IMR-90 (cell line): ENCODE data around the gene P4HA2. TPM values are rescaled to one million over a fixed set of nuclear protein-coding genes. Genes with fewer than 3 reads are reported as not detected.

Source experiments
- ATAC-seq: fragments of 200-7000 bp; cut with Tn5 transposase; 2 replicates; pipeline ENCODE4 v1.9.1; 2020; ENCODE audit warnings: low read depth, mild to moderate bottlenecking, moderate library complexity
- BruUV-seq: library from RNA; stranded (reverse); fragments of 400-500 nt; replicated peaks from 2 replicates; lab custom pipeline; 2021; lab: Mats Ljungman, UMichigan
- CTCF ChIA-PET: fragments of 300-600 bp; formaldehyde crosslinking; extraction: SDS; loops from one replicate; lab custom pipeline; 2021; ENCODE audit warnings: antibody characterized with exemption; lab: Yijun Ruan, JAX
- POLR2A ChIA-PET: fragments of 300-600 bp; sonication (Branson Sonifier 250); formaldehyde crosslinking; loops from one replicate; lab custom pipeline; 2022; ENCODE audit warnings: antibody characterized with exemption; ENCODE audit not compliant: unreplicated experiment; lab: Charles Lee
- DNase-seq: peaks from one replicate; pipeline ENCODE4 v3.0.0; 2013
- H2AFZ ChIP-seq: replicated peaks from 2 replicates; pipeline ENCODE3; 2013; ENCODE audit warnings: low read length, mild to moderate bottlenecking; ENCODE audit not compliant: poor library complexity
- H2AK5ac ChIP-seq: 2 replicates; pipeline ENCODE4 v1.6.1; 2013; ENCODE audit warnings: low read depth, low read length, inconsistent platforms
- H2AK9ac ChIP-seq: replicated peaks from 2 replicates; pipeline ENCODE3; 2013; ENCODE audit warnings: mild to moderate bottlenecking, low read depth, low read length, moderate library complexity; ENCODE audit not compliant: poor library complexity
- H2BK120ac ChIP-seq: 2 replicates; pipeline ENCODE4 v1.6.1; 2013; ENCODE audit warnings: low read depth, low read length, inconsistent platforms
- H2BK15ac ChIP-seq: 3 replicates; pipeline ENCODE4 v1.6.1; 2013; ENCODE audit warnings: low read depth, low read length, inconsistent platforms
- H2BK20ac ChIP-seq: 2 replicates; pipeline ENCODE4 v1.6.1; 2013; ENCODE audit warnings: low read depth, mild to moderate bottlenecking, inconsistent platforms, low read length, moderate library complexity
- H2BK5ac ChIP-seq: 2 replicates; pipeline ENCODE4 v1.6.1; 2013; ENCODE audit warnings: mild to moderate bottlenecking, low read depth, low read length, inconsistent platforms; ENCODE audit not compliant: poor library complexity, severe bottlenecking
- H3K14ac ChIP-seq: replicated peaks from 2 replicates; pipeline ENCODE4 v1.6.1; 2013; ENCODE audit warnings: low read depth, low read length, inconsistent platforms
- H3K18ac ChIP-seq: 2 replicates; pipeline ENCODE4 v1.6.1; 2013; ENCODE audit warnings: low read depth, low read length, control low read depth
- H3K23ac ChIP-seq: 2 replicates; pipeline ENCODE4 v1.6.1; 2013; ENCODE audit warnings: low read depth, low read length, inconsistent platforms
- H3K27ac ChIP-seq: 2 replicates; pipeline ENCODE4 v1.5.1; 2013; ENCODE audit warnings: mild to moderate bottlenecking, control low read depth, low read length; ENCODE audit not compliant: insufficient read depth
- H3K27me3 ChIP-seq: 2 replicates; pipeline ENCODE4 v1.6.1; 2013; ENCODE audit warnings: low read length; ENCODE audit not compliant: control insufficient read depth, insufficient read depth
- H3K36me3 ChIP-seq: 2 replicates; pipeline ENCODE4 v1.6.1; 2013; ENCODE audit warnings: low read length, mixed read lengths; ENCODE audit not compliant: control insufficient read depth, insufficient read depth
- H3K4ac ChIP-seq: 2 replicates; pipeline ENCODE4 v1.6.1; 2013; ENCODE audit warnings: low read depth, low read length, inconsistent platforms
- H3K4me1 ChIP-seq: 2 replicates; pipeline ENCODE4 v1.6.1; 2013; ENCODE audit warnings: low read length, mixed read lengths; ENCODE audit not compliant: control insufficient read depth, insufficient read depth
- H3K4me2 ChIP-seq: 2 replicates; pipeline ENCODE4 v1.6.1; 2013; ENCODE audit warnings: low read depth, mild to moderate bottlenecking, control low read depth, low read length, moderate library complexity
- H3K4me3 ChIP-seq: 2 replicates; pipeline ENCODE4 v1.5.1; 2013; ENCODE audit warnings: low read depth, mild to moderate bottlenecking, control low read depth, low read length, moderate library complexity; ENCODE audit not compliant: insufficient read depth
- H3K56ac ChIP-seq: 2 replicates; pipeline ENCODE4 v1.6.1; 2013; ENCODE audit warnings: low read length, inconsistent platforms; ENCODE audit not compliant: insufficient read depth; ENCODE audit errors: extremely low read depth
- H3K79me1 ChIP-seq, 2 experiments: 2 replicates each; pipeline ENCODE4 v1.6.1; 2013; ENCODE audit warnings: low read length in 2 of 2, inconsistent platforms in 1 of 2, low read depth in 1 of 2
- H3K9ac ChIP-seq: 2 replicates; pipeline ENCODE4 v1.6.1; 2013; ENCODE audit warnings: low read depth, low read length, control low read depth
- H3K9me1 ChIP-seq: 2 replicates; pipeline ENCODE4 v1.6.1; 2013; ENCODE audit warnings: low read length, inconsistent platforms; ENCODE audit not compliant: insufficient read depth
- H3K9me3 ChIP-seq: 2 replicates; pipeline ENCODE4 v1.6.1; 2013; ENCODE audit warnings: low read length; ENCODE audit not compliant: control insufficient read depth, insufficient read depth
- H4K20me1 ChIP-seq: 2 replicates; pipeline ENCODE4 v1.6.1; 2013; ENCODE audit warnings: low read length, inconsistent platforms; ENCODE audit not compliant: insufficient read depth
- H4K5ac ChIP-seq: 2 replicates; pipeline ENCODE4 v1.6.1; 2013; ENCODE audit warnings: mild to moderate bottlenecking, low read depth, low read length, control low read depth
- H4K8ac ChIP-seq, 2 experiments: 2 replicates each; pipeline ENCODE4 v1.6.1; 2013; ENCODE audit warnings: low read depth in 2 of 2, low read length in 2 of 2, control low read depth in 1 of 2, inconsistent platforms in 1 of 2
- H4K91ac ChIP-seq: 2 replicates; pipeline ENCODE4 v1.6.1; 2013; ENCODE audit warnings: low read depth, low read length, inconsistent platforms; ENCODE audit not compliant: insufficient read depth
- FOS ChIP-seq: fragments of 150-350 bp; IDR thresholded peaks from 2 replicates; pipeline ENCODE4 v1.6.1; 2016; ENCODE audit warnings: low read depth, low read length
- RFX5 ChIP-seq: IDR thresholded peaks from 2 replicates; pipeline ENCODE4 v1.8.0; 2012; ENCODE audit warnings: low read depth, mild to moderate bottlenecking, low read length, moderate library complexity
- SMC3 ChIP-seq: fragments of 150-350 bp; IDR thresholded peaks from 2 replicates; pipeline ENCODE4 v1.6.1; 2016; ENCODE audit warnings: low read depth, mild to moderate bottlenecking, antibody characterized with exemption, low read length, moderate library complexity
- WGBS, 2 experiments: methylation state at CpG; one replicate each; pipeline versions ENCODE4 v1.1.5 to v1.1.7; 2013; ENCODE audit warnings: missing lambda C conversion rate in 2 of 2; ENCODE audit not compliant: insufficient read length in 1 of 2; ENCODE audit errors: extremely low coverage in 2 of 2; 5-methylcytosine and 5-hydroxymethylcytosine counted together
- dilution Hi-C: fragments of 300-500 bp; cut with HindIII; formaldehyde crosslinking; loops from one replicate; pipeline ENCODE4 v1.14.3; 2018; ENCODE audit warnings: low sequenced_read_pairs; ENCODE audit not compliant: unreplicated experiment
- in situ Hi-C: fragments of 300-500 bp; cut with MboI; formaldehyde crosslinking; loops from 3 replicates; pipeline ENCODE4 v1.14.3; 2019; ENCODE audit warnings: low sequenced_read_pairs, inconsistent platforms, mixed read lengths
- intact Hi-C: fragments of 100-400 bp; cut with micrococcal nuclease; formaldehyde crosslinking; loops from 2 replicates; pipeline ENCODE4 v1.10.0; 2022
- polyA plus RNA-seq, 3 experiments: library from polyadenylated mRNA; depleted of rRNA; stranded (reverse); fragments of >200 nt; gene quantifications; 2 replicates each; pipeline ENCODE4 v1.2.3, GENCODE V29; 2012; ENCODE audit warnings: low replicate concordance in 1 of 3
- total RNA-seq: library from RNA; depleted of rRNA; stranded (reverse); fragments of >200 nt; gene quantifications from 2 replicates; pipeline ENCODE4 v1.2.3, GENCODE V29; 2012
- TF ChIP-seq, protein P1 (sequence below): conservative IDR thresholded peaks from 2 replicates; pipeline ENCODE4 v1.5.1; 2012; ENCODE audit warnings: mild to moderate bottlenecking, low read depth, low read length, improper control_type of control experiment

P4HA2 gene
- total and polyA plus RNA-seq, 2 of the 4 experiments (the other 2 are of a cell fraction): 186 to 225 TPM

DNA sequence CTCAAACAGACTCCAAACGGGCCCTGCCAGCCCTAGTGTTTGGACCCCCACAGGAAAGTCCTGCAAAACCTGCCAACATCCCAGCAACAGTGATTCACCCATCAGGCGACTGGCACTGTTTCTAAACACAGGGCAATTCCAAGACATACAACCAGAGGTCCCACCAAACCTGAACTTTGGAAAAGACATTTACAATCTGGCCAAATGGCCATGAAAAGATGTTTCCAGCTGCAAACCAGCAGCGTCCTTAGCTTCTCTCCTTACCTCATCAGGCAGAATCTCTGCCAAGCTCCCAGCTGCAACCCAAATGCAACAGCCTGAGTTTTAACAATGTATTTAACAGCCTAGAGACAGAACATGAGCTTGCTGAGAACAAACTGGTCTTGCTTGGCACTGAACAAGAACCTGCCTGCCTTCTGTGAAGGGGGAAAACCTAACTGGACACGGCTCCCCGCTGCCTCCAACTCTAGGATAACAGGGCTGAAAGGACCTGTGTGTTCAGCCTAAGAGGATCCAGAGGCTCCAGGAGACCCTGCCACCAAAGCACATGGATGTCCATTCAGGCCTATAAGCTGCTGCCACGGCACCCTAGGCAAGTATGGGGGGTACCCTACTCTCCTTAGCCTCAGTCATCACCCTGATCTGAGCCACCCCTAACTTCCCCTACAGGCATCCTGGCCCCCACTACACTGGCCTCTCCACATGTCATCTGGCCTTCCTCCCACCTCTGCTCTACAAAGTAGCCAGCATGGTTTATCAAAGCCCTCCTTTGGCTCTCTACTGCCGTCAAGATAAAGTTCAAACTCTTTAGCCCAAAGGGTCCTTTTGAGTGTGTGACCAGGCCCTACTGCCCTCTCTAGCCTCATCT lies 5.6 kb downstream of the P4HA2 start:
- Histone ChIP-seq H4K8ac (no peak overlapping the region), H3K18ac (peak overlapping the region; percentile 1; the same call in 1 of the 2 replicates), H3K4ac (0 out of 2 replicates have a peak overlapping the region, but pooled peaks have one; percentile 10), H3K4me3 (no peak overlapping the region), H2BK5ac (no peak overlapping the region), H2AK9ac (no peak overlapping the region), H3K4me1 (peaks cover 42% of the 10 kb centered on the region), H4K5ac (no peak overlapping the region; the same call in 1 of the 2 replicates), H3K9me1 (peaks cover 55% of the 10 kb centered on the region), H3K36me3 (peaks cover 14% of the 10 kb centered on the region), H3K9me3 (no peaks in the 10 kb centered on the region), H3K56ac (no peak overlapping the region), H3K27me3 (no peaks in the 10 kb centered on the region), H2BK15ac (no peak overlapping the region), H2AFZ (no peak overlapping the region), H2BK120ac (no peak overlapping the region), H3K4me2 (peak overlapping the region; percentile 11; the same call in 1 of the 2 replicates), H3K9ac (peak overlapping the region; percentile 3; the same call in 1 of the 2 replicates), H2AK5ac (peak overlapping the region; percentile 31; the same call in 1 of the 2 replicates), H3K79me1 (peaks cover 48 to 94% of the 10 kb centered on the region in 2 experiments), H3K23ac (peak overlapping the region; percentile 60; the same call in 1 of the 2 replicates), H2BK20ac (no peak overlapping the region), H4K91ac (no peak overlapping the region), H3K14ac (peak overlapping the region; percentile 42; the same call in 1 of the 2 replicates), H4K20me1 (peaks cover 64% of the 10 kb centered on the region), H3K27ac (peak overlapping the region; percentile 64; the same call in 1 of the 2 replicates)
- TF ChIP-seq FOS (peak; percentile 26; the same call in 1 of the 2 replicates), SMC3 (peak; percentile 20; the same call in 1 of the 2 replicates), RFX5 (no peak)
- TF ChIP-seq, protein P1, sequence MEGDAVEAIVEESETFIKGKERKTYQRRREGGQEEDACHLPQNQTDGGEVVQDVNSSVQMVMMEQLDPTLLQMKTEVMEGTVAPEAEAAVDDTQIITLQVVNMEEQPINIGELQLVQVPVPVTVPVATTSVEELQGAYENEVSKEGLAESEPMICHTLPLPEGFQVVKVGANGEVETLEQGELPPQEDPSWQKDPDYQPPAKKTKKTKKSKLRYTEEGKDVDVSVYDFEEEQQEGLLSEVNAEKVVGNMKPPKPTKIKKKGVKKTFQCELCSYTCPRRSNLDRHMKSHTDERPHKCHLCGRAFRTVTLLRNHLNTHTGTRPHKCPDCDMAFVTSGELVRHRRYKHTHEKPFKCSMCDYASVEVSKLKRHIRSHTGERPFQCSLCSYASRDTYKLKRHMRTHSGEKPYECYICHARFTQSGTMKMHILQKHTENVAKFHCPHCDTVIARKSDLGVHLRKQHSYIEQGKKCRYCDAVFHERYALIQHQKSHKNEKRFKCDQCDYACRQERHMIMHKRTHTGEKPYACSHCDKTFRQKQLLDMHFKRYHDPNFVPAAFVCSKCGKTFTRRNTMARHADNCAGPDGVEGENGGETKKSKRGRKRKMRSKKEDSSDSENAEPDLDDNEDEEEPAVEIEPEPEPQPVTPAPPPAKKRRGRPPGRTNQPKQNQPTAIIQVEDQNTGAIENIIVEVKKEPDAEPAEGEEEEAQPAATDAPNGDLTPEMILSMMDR: peak; percentile 30
- ChIA-PET POLR2A (no interaction called here), CTCF (interaction anchor here (0.8 to 1.0 kb wide), 2 partner anchors 32 to 42 kb away, joined by 3 to 4 read pairs; no protein-coding TSS in a partner anchor)
- BruUV-seq: no TSS peak
- intact Hi-C loops: no loop called here
- 50% methylated on average over 2 of the region's 7 CpGs; no CpG with 5 or more reads in 1 of the 2 experiments for WGBS, 2 experiments
- DNase-seq: peak; percentile 87
- ATAC-seq: peak; percentile 50
- dilution Hi-C loops: no loop called here
- in situ Hi-C loops: no loop called here
